HG03442 (cell line): ENCODE data around the gene FHAD1.
A peak's percentile ranks its signal among the peaks of the same experiment; 100 is the strongest.

Experiments used
- ATAC-seq: cut with Tn5 transposase; IDR thresholded peaks from one replicate; pipeline ENCODE4 v1.9.1; 2021; ENCODE audit warnings: mild to moderate bottlenecking, moderate library complexity; ENCODE audit not compliant: unreplicated experiment

The FHAD1 gene

GRCh38 chr1:15390667-15391066 lies 143.6 kb downstream of the FHAD1 start:
- no peak for ATAC-seq

- no peak for ATAC-seq
These were observed 144.3 kb downstream of the FHAD1 start for GRCh38 chr1:15391366-15391765.

DNA sequence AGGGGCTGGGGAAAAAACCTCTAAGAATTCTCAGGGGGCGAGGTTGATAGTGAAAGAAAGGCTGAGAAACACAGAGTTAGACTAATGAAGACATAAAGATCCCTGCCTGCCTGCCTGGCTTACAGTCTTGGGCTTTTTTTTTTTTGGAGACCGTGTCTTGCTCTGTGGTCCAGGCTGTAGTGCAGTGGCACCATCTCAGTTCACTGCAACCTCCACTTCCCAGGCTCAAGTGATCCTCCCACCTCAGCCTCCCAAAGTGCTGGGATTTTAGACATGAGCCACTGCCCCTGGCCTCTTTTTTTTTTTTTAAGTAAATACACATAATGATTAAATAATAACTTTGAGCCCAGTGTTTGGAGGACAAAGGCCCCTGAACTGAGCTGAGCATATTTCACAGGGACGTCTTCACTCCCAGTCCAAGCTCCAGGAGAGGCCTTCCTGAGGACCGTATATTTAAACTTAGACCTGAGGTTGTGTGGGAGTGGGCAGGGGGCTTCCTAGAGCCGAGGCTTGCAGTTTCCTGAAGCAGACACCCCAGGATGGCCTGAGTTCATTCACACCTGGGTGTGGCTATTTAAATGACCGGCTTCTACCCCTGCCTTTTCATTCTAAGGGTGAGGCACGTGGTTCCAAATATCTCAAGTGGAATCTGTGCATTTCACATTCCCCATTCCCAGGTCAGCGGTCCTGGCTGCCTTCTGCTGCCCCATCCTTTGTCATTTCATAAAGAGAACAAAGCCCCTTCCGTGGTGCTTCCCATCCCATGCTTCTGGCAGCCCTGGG lies 146.6 kb downstream of the FHAD1 start:
- no peak for ATAC-seq

DNA sequence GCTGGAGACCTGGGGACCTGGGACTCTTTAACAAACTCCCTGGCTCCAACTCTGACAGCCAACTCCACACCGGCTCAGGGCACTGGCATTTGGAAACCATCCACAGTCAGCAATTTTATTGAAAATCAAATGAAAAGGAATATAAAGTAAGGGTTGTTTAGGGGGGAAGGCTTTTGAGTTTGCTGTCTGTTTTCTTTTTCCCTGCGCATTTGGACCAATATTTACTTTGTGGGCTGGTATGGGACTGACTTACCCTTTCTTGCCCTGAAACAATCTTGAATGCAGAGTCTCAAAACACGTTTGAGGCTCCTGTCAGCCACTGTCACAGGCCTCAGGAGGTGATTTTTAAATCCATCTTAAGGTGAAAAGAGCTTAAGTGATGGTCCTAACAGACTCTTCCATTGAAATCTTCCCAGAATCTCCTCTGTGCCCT lies 147.3 kb downstream of the FHAD1 start:
- no peak for ATAC-seq

- no peak for ATAC-seq
These were observed 150.2 kb downstream of the FHAD1 start for GRCh38 chr1:15397236-15397635.

- no peak for ATAC-seq
These were observed 152.7 kb downstream of the FHAD1 start for GRCh38 chr1:15399710-15400109.

- no peak for ATAC-seq
These were observed 153.6 kb downstream of the FHAD1 start for GRCh38 chr1:15400627-15401026.

DNA sequence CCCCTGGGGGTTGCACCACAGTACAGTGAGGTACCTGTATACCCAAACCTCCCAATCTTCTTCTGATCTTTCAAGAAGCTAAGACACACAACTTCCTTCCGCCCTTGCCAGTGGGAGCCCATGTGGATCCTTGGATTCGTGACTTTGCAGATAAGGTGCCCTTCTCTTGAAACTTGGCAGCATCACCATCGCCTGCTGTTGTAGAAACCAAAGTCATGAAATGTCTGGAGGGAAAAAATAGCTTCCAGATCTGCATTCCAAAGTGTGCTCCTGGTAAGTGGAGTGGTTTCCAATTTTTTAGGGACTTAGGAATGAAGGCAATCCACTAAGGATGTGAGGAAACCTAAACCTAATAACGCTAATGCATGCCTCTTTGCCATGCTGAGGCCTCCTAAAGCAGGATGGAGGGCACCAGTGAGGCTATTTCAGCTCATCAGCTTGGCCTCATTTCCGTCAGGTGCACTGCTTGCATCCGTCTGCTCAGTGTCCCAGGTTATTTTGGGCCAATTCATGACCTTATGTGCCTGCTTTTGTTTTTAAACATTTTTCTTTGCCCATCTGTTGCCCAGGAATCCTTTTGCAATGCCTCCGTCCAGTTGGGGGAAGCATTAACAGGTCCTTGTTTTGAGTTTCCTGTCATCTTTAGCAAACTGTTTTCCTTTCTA lies 154.5 kb downstream of the FHAD1 start:
- no peak for ATAC-seq

- no peak for ATAC-seq
These were observed 155.9 kb downstream of the FHAD1 start for GRCh38 chr1:15402809-15403450.

DNA sequence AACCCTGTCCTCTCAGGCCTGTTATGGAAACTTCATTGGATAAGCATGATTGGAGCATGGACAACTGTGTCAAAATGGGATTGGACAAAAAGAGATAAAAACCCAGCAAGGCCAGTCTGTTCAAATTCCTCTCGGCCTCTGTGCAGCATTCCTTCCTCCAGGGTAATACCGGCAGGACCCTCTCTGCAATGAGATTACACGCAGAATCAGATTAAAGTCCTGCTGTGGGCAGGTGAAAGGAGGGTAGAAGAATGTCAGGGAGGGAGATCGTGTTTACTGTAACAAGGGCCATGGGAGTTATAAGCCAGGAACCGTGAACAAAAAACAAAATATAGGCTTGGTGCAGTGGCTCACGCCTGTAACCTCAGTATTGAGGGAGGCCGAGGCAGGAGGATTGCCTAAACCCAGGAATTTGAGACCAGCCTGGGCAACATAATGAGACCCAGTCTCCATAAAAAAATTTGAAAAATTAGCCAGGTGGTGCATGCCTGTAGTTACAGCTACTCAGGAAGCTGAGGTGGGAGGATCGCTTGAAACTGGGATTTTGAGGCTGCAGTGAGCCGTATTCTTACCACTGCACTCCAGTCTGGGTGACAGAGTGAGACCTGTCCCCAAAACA lies 157.0 kb downstream of the FHAD1 start:
- ATAC-seq = no peak

DNA sequence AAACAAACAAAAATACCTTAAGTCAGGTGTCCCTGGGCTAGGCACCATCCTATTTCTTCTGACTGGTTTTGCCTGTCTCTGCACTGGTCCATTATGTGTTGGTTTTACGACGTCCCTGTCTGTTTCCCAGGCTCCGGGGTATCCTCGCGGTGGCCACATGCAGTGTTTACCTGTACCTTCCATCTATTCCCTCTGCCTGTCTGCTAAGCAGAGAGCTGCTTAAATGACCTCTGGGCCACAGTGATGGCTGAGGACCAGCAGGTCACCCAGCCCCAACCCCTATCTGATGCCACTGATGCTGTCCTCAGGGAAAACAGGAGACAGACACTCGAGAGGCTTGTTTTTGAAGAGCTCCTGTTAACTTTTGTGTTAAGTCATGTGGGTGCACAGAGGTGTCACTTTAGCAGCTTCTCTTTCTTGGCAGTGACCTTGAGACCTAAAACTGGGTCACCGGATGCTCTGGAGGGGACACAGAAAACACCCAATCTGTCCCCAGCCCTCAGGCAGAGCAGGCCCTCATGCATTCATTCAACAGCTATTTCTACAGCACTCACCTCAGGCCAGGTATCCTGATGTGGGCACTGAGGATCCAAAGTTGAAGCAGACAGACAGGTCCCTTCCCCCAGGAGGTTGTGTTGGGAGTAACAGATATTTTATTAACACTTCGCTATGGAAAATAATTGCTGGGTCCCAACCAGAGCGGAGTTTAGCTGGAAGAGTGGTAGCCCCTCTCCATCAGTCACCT lies 158.3 kb downstream of the FHAD1 start:
- no peak for ATAC-seq

GRCh38 chr1:15406614-15407559 lies 159.9 kb downstream of the FHAD1 start:
- ATAC-seq = no peak

GRCh38 chr1:15407580-15407979 lies 160.6 kb downstream of the FHAD1 start:
- no peak for ATAC-seq

- no peak for ATAC-seq
These were observed 161.9 kb downstream of the FHAD1 start for GRCh38 chr1:15408890-15409387.

DNA sequence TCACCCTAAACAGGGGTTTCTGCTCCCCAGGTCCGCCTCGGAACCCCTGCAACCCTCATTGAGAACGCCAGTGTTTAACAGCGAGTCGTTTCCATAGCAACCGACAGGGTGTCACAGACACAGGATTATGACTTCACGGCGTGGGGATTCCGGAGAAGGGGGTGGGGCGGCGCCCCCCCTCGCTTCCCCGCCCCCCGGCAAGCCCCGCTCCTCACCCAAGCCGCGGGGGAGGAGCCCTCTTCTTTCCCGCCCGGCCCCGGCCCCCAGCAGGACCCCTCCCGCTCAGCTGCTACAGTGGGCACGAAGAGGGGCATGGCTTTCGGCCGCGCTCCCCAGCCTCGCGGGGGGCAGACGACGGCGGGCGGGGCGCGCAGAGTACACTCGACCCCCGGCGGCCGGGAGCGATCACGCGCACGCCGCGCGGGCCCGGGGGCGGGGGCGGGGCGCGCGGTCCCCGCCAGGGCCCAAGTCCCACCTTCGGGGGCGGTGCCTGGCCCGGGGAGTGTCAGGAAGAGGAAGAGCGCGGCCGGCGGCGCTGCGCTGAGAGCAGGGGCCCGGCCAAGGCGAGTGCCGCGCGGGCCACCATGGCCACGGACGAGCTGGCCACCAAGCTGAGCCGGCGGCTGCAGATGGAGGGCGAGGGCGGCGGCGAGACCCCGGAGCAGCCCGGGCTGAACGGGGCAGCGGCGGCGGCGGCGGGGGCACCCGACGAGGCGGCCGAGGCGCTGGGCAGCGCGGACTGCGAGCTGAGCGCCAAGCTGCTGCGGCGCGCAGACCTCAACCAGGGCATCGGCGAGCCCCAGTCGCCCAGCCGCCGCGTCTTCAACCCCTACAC lies 162.6 kb downstream of the FHAD1 start, which contains the start of gene EFHD2:
TSS of gene EFHD2 (plus strand) at position 501 of the 835 bp plus-strand sequence. CDS start at position 585, 84 bp downstream.
- peak; percentile 73 for ATAC-seq

- ATAC-seq = no peak
These were observed 163.3 kb downstream of the FHAD1 start for GRCh38 chr1:15410223-15410883.

DNA sequence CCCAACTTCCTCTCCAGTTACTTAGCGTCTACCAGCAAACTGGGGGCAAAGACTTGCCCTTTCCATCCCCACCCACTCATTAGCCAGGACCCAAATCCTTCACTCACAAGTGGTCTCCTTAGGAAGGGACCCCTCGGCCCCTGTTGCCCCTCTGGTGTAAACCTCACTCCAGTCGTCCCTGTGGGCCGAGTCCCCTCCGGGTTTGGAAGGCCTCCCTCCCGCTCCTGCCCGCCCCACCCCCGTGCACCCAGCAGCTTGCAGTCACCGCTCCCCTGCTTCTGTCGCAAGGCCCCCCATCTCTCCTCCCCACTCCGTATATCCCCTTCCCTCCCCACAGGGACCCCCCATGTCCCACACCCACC lies 163.8 kb downstream of the FHAD1 start:
- ATAC-seq = no peak

GRCh38 chr1:15411593-15412137 lies 164.6 kb downstream of the FHAD1 start:
- ATAC-seq = peak; percentile 41
